ENCODE results near the gene CCNL2. TPM values are rescaled to one million over a fixed set of nuclear protein-coding genes. Genes with fewer than 3 reads are reported as not detected.

CCNL2 gene
- total RNA-seq, 2 experiments from 2014 or later: 104 TPM

GRCh38 chr1:1357871-1358432 is 41.2 kb downstream of the CCNL2 start:
- H3K27ac Mint-ChIP-seq: no peak overlapping the region
- peaks cover 15% of the 10 kb centered on the region for H3K4me1 Mint-ChIP-seq
- CTCF ChIA-PET: no interaction called here
- H3K36me3 Mint-ChIP-seq (ENCODE audit: low read depth): no peaks in the 10 kb centered on the region
- POLR2A ChIA-PET: no interaction called here
- no peak overlapping the region for H3K4me3 Mint-ChIP-seq
- DNase-seq: no peak
- peaks cover 29% of the 10 kb centered on the region for H3K27me3 Mint-ChIP-seq
- peaks cover 2% of the 10 kb centered on the region for H3K9me3 Mint-ChIP-seq

GRCh38 chr1:1356796-1357401 is 42.2 kb downstream of the CCNL2 start:
- no peak overlapping the region for H3K4me3 Mint-ChIP-seq
- no peaks in the 10 kb centered on the region for H3K36me3 Mint-ChIP-seq (ENCODE audit: low read depth)
- DNase-seq: no peak
- H3K27ac Mint-ChIP-seq: no peak overlapping the region
- CTCF ChIA-PET: no interaction called here
- peaks cover 2% of the 10 kb centered on the region for H3K9me3 Mint-ChIP-seq
- H3K4me1 Mint-ChIP-seq: peaks cover 23% of the 10 kb centered on the region
- peaks cover 37% of the 10 kb centered on the region for H3K27me3 Mint-ChIP-seq
- POLR2A ChIA-PET: no interaction called here

DNA sequence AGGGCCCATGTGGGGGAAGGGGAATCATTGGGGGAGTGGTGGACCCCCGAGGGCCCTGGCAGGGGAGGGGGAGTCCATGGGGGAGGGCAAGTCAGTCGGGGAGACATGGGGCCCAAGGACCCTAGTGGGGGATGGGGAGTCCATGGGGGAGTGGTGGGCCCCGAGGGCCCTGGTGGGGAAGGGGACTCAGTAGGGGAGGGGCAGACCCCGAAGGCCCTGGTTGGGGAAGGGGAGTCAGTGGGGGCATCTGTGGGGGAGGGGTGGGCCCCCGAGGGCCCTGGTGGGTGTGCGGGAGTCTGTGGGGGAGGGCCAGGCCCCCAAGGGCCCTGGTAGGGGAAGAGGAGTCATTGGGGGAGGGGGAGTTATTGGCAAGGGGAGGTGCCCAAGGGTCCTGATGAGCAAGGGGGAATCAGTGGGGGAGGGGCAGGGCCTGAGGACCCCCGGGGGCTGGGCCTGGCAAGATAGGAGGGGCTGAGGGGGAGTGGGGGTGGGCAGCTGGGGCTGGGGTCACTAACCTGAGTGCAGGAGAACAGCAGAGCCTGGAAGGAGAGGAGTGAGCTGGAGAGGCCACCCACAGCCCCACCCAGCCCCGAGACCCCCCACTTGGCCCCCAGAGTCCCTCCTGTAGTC is 42.9 kb downstream of the CCNL2 start:
- POLR2A ChIA-PET: no interaction called here

GRCh38 chr1:1355416-1355815 is 43.7 kb downstream of the CCNL2 start:
- DNase-seq: no peak
- Mint-ChIP-seq H3K27ac (no peak overlapping the region), H3K4me1 (peaks cover 19% of the 10 kb centered on the region), H3K4me3 (no peak overlapping the region), H3K36me3 (ENCODE audit: low read depth) (no peaks in the 10 kb centered on the region), H3K27me3 (peaks cover 31% of the 10 kb centered on the region), H3K9me3 (no peaks in the 10 kb centered on the region)
- POLR2A ChIA-PET: no interaction called here
- CTCF ChIA-PET: interaction anchor here (1.1 kb wide), 1 partner anchor 16 kb away, joined by 3 read pairs; no protein-coding TSS in a partner anchor

More for the DNA sequence above, 42.9 kb downstream of the CCNL2 start:
- no peaks in the 10 kb centered on the region for H3K36me3 Mint-ChIP-seq (ENCODE audit: low read depth)
- H3K4me1 Mint-ChIP-seq: peaks cover 23% of the 10 kb centered on the region
- peaks cover 2% of the 10 kb centered on the region for H3K9me3 Mint-ChIP-seq
- CTCF ChIA-PET: no interaction called here
- H3K27ac Mint-ChIP-seq: no peak overlapping the region
- H3K27me3 Mint-ChIP-seq: peaks cover 36% of the 10 kb centered on the region
- H3K4me3 Mint-ChIP-seq: no peak overlapping the region
- no peak for DNase-seq

- POLR2A ChIA-PET: interaction anchor here (2.9 kb wide), 1 partner anchor 18 kb away, joined by 14 read pairs; no protein-coding TSS in a partner anchor
- Mint-ChIP-seq H3K27me3 (peaks cover 31% of the 10 kb centered on the region), H3K27ac (no peak overlapping the region), H3K9me3 (no peaks in the 10 kb centered on the region), H3K4me3 (no peak overlapping the region), H3K36me3 (ENCODE audit: low read depth) (no peaks in the 10 kb centered on the region), H3K4me1 (peaks cover 19% of the 10 kb centered on the region)
- no peak for DNase-seq
- CTCF ChIA-PET: interaction anchor here (1.1 to 3.0 kb wide), 2 partner anchors 17 kb away, joined by 3 to 13 read pairs; no protein-coding TSS in a partner anchor
Measured at GRCh38 chr1:1354271-1355247, 44.6 kb downstream of the CCNL2 start.

DNA sequence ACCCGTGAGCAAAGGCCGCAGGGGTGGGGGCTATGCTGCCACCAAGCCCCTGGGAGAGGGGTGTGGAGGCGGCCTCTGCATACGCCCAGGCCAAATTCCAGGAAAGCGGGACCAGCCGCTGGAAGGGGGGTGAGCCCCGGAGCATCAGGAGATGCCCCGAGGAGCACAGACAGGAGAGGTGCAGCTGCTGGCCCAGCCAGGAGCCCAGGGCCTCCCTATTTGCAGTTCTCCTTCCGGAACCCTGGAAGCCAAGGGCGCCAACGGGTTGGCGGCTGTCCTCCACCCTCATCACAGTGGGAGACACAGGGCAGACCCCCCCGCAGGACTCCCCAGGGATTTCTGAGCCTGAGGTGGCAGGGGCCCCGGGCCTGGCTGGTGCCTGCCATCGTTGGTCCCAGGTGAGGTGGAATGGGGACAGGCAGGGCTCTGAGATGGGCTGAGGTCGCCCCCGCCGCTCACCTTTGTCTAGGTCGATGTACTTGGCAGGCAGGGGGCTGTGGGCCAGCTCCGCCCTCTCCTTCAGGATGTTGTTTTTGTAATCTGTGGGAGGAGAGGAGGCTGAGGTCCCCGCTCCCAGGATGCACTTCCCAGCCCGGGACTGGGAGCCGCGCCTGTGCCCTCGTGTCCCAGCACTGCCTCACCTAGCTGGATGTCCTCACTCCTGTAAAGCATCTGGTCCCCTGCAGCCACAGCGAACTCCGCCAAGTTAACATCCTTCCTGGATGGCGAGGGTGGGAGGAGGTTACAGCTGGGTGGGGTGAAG is 45.6 kb downstream of the CCNL2 start:
- H3K27me3 Mint-ChIP-seq: peaks cover 28% of the 10 kb centered on the region
- H3K4me3 Mint-ChIP-seq: no peak overlapping the region
- H3K9me3 Mint-ChIP-seq: no peaks in the 10 kb centered on the region
- H3K27ac Mint-ChIP-seq: no peak overlapping the region
- DNase-seq: no peak
- POLR2A ChIA-PET: interaction anchor here (2.9 kb wide), 1 partner anchor 19 kb away, joined by 14 read pairs; no protein-coding TSS in a partner anchor
- CTCF ChIA-PET: interaction anchor here (3.0 kb wide), 1 partner anchor 18 kb away, joined by 13 read pairs; no protein-coding TSS in a partner anchor
- no peaks in the 10 kb centered on the region for H3K36me3 Mint-ChIP-seq (ENCODE audit: low read depth)
- H3K4me1 Mint-ChIP-seq: peaks cover 11% of the 10 kb centered on the region

DNA sequence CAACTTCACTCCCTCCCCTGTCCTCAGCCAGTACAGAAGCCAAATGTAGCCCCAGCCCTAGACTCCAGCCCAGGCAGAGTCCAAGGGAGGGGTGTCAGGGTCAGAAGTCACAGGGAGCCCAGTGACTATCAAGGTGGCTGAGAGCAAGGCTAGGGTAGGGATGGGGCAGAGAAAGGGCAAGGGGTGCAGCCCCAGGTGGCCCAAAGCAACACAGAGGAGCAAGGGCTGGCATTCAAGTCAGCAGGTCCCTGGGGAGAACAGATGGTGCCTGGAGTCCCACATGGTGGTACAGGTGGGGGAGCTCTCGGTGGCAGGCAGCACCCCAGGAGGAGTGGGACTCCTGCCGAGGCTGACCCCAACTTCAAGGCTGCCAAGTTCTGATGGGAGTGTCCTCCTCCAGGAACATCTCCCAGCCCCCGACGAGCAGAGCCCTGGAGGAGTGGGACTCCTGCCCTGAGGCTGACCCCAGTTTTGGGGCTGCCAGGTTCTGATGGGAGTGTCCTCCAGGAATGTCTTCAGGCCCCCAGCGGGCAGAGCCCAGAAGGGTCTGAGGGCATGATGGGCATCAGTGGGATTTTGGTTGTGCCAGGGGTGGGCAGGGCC is 46.2 kb downstream of the CCNL2 start:
- Mint-ChIP-seq H3K27me3 (peaks cover 28% of the 10 kb centered on the region), H3K4me3 (peak overlapping the region; percentile 48), H3K36me3 (ENCODE audit: low read depth) (no peaks in the 10 kb centered on the region), H3K4me1 (peaks cover 15% of the 10 kb centered on the region), H3K9me3 (no peaks in the 10 kb centered on the region), H3K27ac (no peak overlapping the region)
- DNase-seq: no peak
- ChIA-PET CTCF (interaction anchor here (3.0 kb wide), 1 partner anchor 18 kb away, joined by 13 read pairs; no protein-coding TSS in a partner anchor), POLR2A (interaction anchor here (0.8 to 2.9 kb wide), 2 partner anchors 19 to 22 kb away, joined by 3 to 14 read pairs; partner anchors contain the start of gene AURKAIP1)

DNA sequence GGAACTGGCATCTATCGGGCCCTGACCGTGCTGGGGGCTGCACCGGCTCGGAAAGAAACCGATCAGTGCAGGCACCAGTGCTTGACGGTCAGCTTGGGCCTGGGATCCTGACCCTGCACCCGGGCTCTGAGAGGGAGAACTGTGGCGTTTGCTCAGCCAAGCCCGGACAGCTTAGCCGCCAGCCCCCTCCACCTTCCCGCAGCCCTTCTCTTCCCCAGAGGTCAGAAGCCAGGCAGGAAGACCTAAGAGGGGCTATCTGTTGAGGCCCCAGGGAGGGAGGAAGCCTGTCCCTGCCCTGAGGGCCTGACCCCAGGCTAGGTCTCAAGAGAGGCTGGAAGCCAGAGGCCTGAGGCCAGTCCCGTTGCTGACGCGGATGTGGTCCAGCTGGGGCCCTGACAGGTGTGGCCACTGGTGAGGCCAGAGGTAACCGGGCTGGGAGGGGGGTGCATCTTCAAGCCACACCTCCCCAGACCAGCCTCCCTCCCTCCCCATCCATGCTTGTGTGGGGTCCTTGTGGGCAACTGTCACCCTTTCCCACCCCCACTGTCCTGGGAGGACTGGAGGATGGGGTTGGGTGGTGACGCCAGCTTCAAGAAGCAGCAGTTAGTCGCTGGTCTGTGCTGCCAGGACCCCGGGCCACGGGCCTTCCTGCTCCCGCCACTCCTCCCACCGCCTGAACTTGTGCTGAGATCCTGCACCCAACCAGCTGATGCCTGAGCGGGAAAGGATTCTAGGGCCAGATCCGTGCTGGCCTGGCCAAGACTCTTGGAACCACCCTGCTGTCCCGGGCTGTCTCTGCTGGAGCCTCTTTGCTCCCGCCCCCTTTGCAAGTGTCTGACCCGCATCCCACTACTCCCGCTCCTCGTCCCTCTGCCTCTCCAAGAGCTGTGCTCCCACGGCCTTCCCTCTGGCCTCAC is 47.4 kb downstream of the CCNL2 start:
- peak overlapping the region; percentile 48 for H3K4me3 Mint-ChIP-seq
- H3K36me3 Mint-ChIP-seq (ENCODE audit: low read depth): no peaks in the 10 kb centered on the region
- POLR2A ChIA-PET: interaction anchor here (0.8 to 2.9 kb wide), 3 partner anchors 20 to 24 kb away, joined by 3 to 14 read pairs (median 5); partner anchors contain the start of gene AURKAIP1
- no peak for DNase-seq
- peaks cover 23% of the 10 kb centered on the region for H3K27me3 Mint-ChIP-seq
- no peak overlapping the region for H3K27ac Mint-ChIP-seq
- peaks cover 24% of the 10 kb centered on the region for H3K4me1 Mint-ChIP-seq
- no peaks in the 10 kb centered on the region for H3K9me3 Mint-ChIP-seq
- CTCF ChIA-PET: interaction anchor here (3.0 kb wide), 1 partner anchor 19 kb away, joined by 13 read pairs; no protein-coding TSS in a partner anchor

- POLR2A ChIA-PET: interaction anchor here (1.1 kb wide), 1 partner anchor 162 kb away, joined by 3 read pairs; no protein-coding TSS in a partner anchor
- CTCF ChIA-PET: interaction anchor here (2.1 to 4.0 kb wide), 2 partner anchors 22 to 44 kb away, joined by 9 to 28 read pairs; no protein-coding TSS in a partner anchor
- Mint-ChIP-seq H3K27ac (no peak within 1 kb of the TSS), H3K9me3 (no peaks in the 10 kb centered on the region), H3K27me3 (peaks cover 23% of the 10 kb centered on the region), H3K36me3 (ENCODE audit: low read depth) (no peaks in the 10 kb centered on the region), H3K4me1 (peaks cover 36% of the 10 kb centered on the region), H3K4me3 (peak within 1 kb of the TSS; percentile 71)
- peak; percentile 68 for DNase-seq
Measured at GRCh38 chr1:1349256-1350012, 49.7 kb downstream of the CCNL2 start, which contains the start of gene DVL1. DVL1 (minus strand) TSS chr1:1349418; CDS start chr1:1349065, 353 bp downstream.
